ENCODE results near the gene TCF7L2.

DNA sequence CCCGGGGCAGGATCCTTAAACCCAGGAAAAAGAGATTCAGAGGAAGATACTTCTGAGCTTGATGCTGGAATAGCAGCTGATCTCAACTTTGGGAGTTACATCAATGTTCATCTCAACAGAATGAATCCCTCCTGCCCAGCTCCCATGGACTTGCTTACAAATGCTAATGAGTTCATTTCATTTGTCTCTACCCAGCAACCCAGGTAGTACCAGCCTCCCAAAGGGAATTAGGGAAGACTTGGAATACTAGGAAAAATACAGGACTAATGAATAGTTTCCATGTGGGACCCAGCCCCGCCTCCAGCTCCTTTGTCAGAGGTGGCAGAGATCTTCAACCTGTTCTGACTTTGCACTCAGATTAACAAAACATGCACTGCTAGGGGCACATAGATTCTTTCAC, 22.1 kb upstream of the TCF7L2 start:
- TF ChIP-seq CTCF (IDR thresholded peaks at IDR 0.05) = no peak
- TF ChIP-seq POLR2A (IDR thresholded peaks at IDR 0.05) = no peak

Data from adrenal gland (tissue), 5 donors.